HG03159 (cell line): Measurements from ENCODE around the gene CDHR5.

ENCODE experiments used
- ATAC-seq: cut with Tn5 transposase; IDR thresholded peaks from one replicate; pipeline ENCODE4 v1.9.1; 2021; ENCODE audit warnings: mild to moderate bottlenecking, moderate library complexity; ENCODE audit not compliant: unreplicated experiment

The CDHR5 gene

DNA sequence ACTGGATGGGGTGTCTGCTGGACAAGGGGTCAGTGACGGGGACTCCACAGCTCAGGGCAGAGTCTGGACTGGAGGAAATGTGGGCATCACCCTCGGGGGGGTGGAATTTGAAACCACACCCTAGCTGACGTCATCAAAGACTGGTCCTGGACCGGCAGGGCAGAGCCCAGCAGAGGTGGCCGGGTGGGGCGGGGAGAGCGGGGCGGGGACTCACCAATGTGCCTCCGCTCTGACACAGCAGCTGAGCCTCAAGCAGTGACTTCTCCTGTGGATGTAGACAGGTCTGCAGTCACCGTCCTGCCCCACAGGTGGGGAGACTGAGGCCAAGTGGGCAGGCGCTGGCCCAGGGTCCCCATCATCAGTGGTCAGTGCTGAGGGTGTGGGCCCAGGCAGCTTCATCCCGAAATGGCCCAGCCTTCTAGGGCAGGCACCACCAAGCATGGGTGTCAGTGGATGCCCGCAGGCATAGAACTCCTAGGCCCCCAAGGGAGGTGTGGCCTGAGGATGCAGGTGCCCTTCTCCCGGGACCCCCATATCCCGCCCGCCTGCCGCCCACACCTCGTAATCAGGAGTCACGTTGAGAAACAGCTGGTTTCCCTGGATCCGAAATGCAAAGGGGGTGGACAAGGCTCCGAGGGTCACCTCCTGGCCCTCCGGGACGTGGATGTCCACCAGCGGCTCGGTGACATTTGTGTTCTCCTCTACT is 603 bp downstream of the CDHR5 start:
- no peak for ATAC-seq

DNA sequence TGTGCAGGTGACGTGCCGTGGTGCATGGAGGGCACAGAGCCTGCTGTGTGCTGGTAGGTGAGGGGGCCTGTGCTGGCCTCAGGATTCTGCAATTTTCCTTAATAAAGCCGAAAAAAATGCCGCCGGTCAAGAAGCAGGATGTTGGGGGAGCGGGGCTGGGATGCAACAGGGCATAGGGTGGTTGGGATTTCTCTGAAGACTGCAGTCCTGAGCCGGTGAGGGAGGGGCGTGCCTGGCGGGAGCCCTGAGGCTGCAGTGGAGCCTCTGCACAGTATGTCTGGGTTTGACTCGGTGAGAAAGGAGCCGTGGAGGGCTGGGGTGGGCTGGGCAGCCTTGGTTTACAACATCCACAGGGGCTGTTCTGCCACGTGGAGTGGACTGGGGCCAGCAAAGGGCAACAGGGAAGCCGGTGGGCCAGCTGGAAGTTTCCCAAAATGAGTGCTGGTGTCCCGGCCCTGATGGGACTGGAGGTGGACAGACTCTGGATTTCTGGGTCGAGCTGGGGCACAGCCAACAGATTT is 1.3 kb downstream of the CDHR5 start:
- no peak for ATAC-seq

- no peak for ATAC-seq
Measured at GRCh38 chr11:621838-622237, 2.9 kb downstream of the CDHR5 start.

DNA sequence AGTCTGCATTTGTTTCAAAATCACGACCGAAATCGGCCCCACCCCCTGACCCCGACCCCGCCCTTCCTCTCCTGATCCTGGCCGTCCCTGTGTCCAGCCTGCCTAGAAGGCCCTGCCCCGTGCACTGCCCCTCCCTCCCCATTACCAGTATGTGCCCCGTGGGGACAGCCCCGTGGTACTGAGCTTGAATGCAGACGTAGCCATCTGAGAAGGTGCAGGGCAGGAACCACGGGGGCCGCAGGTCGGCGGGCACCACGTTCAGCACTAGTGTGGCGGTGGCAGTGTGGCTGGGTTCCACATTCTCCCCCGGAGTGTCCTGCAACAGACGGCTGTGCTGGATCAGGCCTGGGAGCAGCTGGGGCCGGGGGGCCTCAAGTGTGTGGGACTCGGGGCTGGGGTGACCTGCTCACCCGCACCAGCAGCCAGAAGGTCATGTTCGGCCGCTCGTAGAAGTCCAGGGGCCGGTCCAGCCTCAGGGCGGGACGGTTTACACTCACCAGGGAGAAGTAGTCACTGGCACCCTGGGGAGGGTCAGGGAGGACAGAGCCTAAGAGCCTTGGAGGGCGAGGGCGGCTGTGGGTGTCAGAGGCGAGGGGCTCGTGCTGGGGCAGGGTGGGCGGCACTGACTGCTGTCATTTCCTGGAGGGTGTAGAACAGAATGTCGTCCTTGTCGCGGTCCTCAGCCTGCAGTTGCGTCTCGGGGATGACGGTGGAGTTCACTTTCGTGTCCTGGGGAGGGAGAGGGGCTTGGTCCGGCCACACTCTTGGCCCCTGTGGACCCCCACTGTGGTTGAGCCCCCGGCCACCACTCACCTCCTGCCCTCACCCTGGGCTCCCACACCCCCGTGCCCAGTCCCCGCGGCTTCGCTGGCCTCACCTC is 3.6 kb downstream of the CDHR5 start:
- ATAC-seq, result no peak

- no peak for ATAC-seq
Measured at GRCh38 chr11:620201-620600, 4.6 kb downstream of the CDHR5 start.

- ATAC-seq, result no peak
Measured at GRCh38 chr11:619628-620050, 5.1 kb downstream of the CDHR5 start.

DNA sequence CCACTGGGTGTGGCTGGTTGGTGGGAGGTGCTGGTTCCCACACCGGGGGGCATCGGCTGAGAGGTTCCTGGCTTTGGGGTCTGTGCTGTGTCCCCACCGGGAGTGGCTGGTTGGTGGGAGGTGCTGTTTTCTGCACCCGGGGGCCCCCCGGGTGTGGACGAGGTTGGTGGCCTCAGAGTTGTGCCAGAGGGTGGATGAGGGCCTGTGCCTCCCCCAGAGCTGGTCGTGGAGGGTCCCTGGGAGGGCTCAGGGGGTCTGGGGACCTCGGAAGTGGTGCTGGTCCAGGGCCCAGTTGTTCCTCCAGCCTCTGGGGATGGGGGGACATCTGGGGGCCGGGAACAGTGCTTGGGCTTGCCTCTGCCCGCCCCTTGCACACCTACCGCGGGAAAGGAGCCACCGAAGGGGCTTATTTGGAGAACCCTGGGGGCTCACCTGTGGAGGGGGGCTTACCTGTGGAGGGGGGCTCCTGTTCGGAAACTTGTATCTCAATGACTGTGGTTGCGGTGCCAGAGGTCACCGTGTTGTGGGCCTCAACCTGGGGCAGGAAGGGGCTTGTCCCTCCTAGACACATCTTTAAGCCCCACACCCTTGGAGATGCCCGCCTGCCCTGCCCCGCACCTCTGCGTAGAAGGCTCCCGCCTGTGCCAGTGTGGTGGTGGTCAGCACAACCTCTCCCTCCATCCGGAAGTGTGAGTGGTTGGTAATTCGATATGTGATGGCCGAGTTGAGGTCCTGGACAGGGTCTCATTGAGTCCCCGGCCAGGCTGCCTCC is 5.7 kb downstream of the CDHR5 start:
- no peak for ATAC-seq

DNA sequence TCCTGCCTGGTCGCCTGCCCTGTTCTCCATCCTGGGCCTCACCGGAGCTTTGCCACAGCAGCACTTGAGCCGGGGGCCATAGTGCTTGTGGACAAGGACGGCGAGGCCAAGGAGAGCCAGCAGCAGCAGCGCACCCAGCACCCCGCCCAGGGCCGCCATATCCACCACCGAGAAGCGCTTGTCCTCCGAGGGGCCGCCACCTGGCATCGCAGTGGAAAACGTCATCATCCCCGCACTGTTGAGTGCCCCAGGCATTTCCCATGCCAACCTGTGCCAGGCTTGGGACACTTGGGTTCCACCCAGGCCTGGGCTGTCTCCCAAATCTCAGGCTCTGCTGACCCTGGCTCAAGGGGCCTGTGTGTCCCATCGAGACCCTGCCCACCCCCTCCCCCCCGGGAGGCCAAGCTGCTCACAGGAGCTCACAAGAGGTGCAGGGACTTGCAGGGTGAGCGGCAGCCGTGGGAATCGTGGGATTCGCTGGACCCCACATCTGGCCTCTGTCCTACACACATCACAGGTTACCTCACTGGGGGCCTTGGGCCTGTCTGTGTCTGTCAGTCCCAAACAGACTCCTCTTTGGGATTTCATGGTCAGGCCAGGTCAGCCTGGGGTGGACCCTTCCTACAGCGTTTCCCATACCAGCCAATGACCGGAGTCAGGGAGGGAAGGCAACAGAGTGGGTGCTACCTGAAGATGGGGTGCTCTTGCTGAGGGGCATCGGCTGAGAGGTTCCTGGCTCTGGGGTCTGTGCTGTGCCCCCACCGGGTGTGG is 6.7 kb downstream of the CDHR5 start:
- ATAC-seq, result no peak

- ATAC-seq, result no peak
Measured at GRCh38 chr11:617199-617911, 7.4 kb downstream of the CDHR5 start.

- ATAC-seq, result no peak
Measured at GRCh38 chr11:616320-617198, 8.2 kb downstream of the CDHR5 start.

DNA sequence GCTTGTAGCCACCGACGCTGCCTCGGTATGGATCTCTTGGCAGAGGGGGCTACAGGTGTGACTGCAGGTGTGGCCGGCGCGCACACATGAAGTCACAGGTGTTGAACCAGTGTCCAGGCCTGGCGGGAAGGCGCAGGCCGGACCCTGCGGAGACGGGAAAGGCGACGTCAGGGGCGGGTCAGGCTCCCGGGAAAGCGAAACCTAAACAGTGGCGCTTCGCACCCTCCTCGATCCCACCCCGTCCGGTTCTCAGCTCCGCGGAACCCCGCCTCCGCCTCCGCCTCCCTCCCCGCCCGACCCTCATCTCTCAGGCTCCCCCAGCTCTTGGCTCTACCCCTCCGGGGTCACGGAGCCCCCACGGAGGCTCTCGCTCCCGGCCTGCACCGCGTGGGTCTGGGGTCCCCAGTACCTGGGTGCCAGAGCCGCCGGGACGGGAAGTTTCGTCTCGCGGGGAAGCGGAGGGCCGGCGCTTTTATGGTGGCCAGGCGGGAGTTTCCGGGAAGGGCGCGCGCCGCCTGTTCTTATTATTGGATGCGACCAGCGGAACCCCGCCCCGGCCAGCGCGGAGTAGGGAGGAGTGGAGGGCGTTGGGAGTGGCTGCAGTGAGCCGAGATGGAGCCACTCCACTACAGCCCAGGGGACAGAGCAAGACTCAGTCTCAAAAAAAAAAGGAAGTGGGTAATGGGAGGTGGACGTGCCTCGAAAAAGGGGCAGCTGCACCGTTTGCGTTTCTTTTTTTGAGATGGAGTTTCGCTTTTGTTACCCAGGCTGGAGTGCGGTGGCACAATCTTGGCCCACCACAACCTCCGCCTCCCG is 9.0 kb downstream of the CDHR5 start, which contains the start of gene IRF7:
Gene IRF7, minus strand, starts transcription at position 447 of the 816 bp plus-strand sequence. CDS start 586 bp downstream, outside the sequence.
- ATAC-seq, result peak; percentile 80

DNA sequence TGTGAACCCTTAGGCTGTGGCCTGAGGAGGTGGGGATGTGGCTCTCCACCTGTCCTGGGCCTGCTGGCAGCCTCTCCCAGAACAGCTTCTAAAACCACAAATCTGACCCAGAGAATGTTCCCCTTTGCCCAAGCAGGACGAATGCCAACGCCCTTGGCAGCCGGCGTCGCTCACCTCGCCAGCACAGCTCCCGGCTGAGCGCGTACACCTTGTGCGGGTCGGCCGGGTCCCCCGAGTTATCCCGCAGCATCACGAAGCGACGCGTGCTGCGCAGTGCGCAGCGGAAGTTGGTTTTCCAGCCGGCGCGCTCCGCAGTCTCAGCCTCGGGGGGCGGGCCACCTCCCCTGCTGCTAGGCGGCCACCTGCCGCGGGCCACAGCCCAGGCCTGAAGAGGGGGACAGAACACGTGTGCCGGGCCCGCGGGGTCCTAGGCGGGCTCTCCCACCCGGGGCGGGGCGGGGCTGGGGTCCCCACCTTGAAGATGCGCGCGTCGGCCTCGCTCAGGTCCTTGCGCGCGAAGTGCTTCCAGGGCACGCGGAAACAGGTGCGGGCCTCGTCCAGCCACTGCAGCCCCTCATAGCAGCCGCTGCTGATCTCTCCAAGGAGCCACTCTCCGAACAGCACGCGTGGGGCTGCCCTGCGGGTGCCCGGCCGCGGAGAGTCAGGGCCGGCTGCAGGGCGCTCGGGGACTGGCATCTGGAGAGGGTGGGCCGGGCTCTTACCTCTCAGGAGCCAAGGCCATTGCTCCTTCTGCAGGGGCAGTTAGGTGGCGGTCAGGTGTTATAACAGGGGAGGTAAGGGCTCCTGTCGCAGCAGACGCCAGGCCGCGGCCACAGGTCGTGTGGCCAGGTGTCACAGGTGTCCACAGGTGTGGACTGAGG is 9.9 kb downstream of the CDHR5 start:
- no peak for ATAC-seq

DNA sequence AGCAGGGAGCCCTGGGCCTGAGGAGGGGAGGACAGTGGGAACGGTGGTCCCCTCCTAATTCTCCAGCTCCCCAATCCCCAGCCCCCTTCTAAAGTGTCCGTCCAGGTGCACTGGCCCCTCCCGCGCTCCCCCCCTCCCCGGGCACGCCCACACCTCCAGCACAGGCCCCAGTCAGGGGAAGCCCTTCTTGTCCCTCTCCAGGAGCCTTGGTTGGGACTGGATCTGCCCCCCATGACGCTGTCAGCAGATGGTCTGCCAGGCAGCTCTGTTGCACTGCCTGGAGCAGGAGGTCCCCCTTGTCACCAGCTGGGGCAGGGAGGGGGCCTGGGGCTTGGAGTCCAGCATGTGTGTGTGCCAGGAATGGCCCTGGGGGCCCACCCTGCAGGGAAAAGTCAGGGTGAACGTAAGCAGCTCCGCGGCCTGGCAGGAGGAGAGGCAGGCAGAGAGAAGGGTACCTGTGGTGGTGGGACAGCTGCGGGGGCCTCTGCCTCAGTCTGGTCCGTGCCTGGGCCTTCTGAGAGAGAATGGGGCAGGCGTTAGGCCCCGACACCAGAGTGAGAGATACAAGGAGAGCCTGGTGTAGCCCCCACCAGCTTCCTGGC is 10.6 kb downstream of the CDHR5 start:
- no peak for ATAC-seq

DNA sequence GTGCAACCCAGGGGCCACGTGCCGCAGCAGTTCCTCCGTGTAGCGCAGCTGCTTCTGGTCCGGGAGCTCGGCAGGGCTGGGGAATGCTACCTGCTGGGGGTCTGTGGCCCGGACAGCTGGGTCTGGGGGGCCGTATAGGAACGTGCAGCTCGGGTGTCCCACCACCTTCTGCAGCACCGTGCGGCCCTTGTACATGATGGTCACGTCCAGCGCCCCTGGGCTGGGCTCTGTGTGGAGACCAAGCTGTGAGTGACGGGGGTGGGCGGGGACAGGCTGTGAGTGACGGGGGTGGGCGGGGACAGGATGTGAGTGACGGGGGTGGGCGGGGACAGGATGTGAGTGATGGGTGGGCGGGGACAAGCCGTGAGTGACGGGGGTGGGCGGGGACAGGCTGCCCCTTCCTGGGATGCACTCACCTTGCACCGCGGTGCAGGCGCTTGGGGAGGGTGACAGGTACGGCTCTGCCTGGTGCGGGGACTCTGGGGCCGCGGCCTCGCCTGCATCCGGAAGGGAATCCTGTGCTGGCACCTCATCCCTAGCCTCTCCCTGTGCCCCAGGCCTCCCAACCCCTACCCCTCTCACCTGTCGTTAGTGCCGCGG is 11.3 kb downstream of the CDHR5 start:
- no peak for ATAC-seq

DNA sequence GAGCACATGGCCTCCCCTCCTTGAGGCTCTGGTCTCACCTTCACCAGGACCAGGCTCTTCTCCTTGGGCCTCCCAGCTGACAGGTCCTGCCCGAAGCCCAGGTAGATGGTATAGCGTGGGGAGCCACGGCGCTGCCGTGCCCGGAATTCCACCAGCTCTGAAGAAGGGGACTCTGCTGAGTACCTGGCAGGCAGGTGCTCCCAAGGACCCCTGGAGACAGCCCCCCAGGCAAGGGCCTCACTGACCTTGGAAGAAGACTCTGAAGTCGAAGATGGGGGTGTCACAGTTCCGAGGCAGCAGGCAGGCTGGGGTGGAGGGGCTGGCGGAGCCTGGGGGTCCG is 11.8 kb downstream of the CDHR5 start:
- ATAC-seq, result no peak
